Measurements from ENCODE around the gene LTV1.

LTV1 gene

DNA sequence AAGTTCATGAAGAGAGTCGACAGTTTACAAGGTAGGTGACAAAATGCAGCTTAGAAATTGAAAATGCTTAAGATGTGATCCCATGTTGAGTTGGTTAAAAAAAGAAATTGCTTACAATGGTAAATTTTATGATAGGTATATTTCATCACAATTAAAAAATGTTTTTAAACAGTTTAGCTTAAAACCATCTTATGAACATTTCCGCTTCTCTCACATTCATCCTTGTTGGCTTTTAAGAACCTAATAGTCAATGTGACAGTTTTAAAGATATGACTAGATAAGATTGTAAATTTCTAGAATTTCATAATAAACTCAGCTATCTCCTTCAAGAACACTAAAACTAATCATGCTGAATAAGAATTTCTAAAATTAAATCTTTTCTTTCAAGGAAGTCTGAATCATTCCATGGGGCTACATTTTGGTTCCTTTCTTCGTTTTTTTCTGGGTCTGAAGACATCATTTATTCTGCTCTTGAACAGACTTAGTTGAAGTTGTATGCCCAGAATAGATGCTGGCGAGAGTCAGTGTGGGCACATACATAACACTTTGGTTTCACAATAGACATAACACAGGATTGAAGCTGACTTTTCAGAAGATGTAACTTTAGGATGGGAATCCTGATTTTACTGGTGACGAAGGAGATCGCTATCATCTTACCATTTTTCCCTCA, 35.9 kb upstream of the LTV1 start:
- TF ChIP-seq, protein P1, sequence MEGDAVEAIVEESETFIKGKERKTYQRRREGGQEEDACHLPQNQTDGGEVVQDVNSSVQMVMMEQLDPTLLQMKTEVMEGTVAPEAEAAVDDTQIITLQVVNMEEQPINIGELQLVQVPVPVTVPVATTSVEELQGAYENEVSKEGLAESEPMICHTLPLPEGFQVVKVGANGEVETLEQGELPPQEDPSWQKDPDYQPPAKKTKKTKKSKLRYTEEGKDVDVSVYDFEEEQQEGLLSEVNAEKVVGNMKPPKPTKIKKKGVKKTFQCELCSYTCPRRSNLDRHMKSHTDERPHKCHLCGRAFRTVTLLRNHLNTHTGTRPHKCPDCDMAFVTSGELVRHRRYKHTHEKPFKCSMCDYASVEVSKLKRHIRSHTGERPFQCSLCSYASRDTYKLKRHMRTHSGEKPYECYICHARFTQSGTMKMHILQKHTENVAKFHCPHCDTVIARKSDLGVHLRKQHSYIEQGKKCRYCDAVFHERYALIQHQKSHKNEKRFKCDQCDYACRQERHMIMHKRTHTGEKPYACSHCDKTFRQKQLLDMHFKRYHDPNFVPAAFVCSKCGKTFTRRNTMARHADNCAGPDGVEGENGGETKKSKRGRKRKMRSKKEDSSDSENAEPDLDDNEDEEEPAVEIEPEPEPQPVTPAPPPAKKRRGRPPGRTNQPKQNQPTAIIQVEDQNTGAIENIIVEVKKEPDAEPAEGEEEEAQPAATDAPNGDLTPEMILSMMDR (IDR thresholded peaks at IDR 0.05; ENCODE audit: low read depth, low read length): no peak
- no peak for DNase-seq (ENCODE audit: extremely low read depth, low read depth)

- DNase-seq (ENCODE audit: extremely low read depth, low read depth): no peak
- TF ChIP-seq, protein P1 (IDR thresholded peaks at IDR 0.05; ENCODE audit: low read depth, low read length): no peak
These were observed 32.4 kb upstream of the LTV1 start for GRCh38 chr6:143810745-143811144.

DNA sequence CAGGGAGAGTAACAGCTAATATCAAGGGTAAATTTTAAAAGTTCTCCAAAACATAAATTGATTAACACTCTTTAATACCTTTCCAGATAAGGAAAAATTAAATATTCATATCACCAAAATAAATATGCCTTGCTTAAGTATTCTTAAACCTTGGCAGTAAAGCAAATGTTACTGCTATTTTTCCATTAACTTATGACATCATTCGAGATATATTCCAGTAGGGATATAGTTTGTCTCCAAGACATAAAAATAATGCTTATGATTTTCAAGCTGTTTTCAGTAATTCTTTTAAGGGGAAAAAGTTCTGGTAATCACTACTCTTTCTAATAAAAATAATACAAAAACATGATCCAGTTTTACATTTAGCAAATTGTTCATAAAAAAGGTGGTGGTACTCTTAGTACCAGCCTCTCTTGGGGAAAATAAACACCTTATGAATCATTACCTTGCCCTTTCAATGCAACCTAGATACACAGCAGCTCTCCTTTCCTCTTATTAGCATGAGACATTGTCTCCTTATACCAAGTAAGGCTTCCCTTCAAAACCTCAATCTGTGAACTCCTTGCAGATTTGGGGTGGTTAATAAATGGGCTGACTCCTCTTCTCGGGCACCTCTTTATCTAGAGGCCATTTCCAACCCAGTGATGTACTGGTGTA, 31.5 kb upstream of the LTV1 start:
- DNase-seq (ENCODE audit: extremely low read depth, low read depth): no peak
- TF ChIP-seq, protein P1 (IDR thresholded peaks at IDR 0.05; ENCODE audit: low read depth, low read length): no peak

- TF ChIP-seq, protein P1 (IDR thresholded peaks at IDR 0.05; ENCODE audit: low read depth, low read length): no peak
- DNase-seq (ENCODE audit: extremely low read depth, low read depth): no peak
These were observed 25.5 kb upstream of the LTV1 start for GRCh38 chr6:143817621-143818020.

DNA sequence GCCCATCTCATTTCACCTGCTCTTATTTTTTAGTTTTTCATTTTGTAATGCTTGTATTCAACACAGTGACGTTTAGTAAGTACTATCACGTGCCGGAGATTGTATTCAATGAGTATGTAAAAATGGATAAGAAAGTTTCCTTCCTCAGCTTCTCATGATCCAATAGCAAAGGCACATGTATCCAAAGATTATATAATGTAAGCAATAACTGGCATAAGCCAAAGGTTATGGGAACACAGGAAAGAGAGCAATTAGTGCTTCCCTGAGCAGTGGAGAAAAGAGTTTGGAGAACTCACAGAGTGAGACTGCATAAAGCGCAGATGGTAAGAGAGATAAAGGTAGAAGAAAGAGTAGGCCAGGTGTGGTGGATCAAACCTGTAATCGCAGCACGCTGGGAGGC, 21.8 kb upstream of the LTV1 start:
- DNase-seq (ENCODE audit: extremely low read depth, low read depth): no peak
- TF ChIP-seq, protein P1 (IDR thresholded peaks at IDR 0.05; ENCODE audit: low read depth, low read length): no peak

- no peak for DNase-seq (ENCODE audit: extremely low read depth, low read depth)
These were observed 20.5 kb upstream of the LTV1 start for GRCh38 chr6:143822584-143823024.

DNA sequence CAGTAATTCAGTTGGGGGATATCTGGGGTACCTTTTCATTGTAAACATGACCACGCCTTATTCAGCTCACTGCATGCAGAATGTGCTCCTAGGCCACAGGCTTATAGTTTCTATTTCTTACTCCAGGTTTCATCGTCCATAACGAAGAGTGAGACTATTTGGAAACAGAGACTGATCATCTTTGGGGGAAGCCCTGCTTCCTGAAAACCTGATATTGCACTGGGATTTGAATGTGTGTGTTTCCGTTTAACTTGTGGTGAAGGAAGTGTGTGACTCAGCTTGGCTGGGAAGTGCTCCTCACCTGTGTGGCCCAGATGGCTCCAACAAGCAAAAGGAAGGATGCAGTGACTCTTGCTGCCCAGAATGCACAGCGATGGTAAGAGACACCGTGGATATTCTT, 19.6 kb upstream of the LTV1 start:
- TF ChIP-seq, protein P1 (IDR thresholded peaks at IDR 0.05; ENCODE audit: low read depth, low read length): no peak
- DNase-seq (ENCODE audit: extremely low read depth, low read depth): no peak

More at GRCh38 chr6:143822584-143823024, 20.5 kb upstream of the LTV1 start:
- TF ChIP-seq, protein P1 (IDR thresholded peaks at IDR 0.05; ENCODE audit: low read depth, low read length): no peak

All from AG09319 (cell line).